HG03442 (cell line): ENCODE measurements around the gene HGS.

ENCODE experiments used
- ATAC-seq: cut with Tn5 transposase; IDR thresholded peaks from one replicate; pipeline ENCODE4 v1.9.1; 2021; ENCODE audit warnings: mild to moderate bottlenecking, moderate library complexity; ENCODE audit not compliant: unreplicated experiment

The HGS gene

GRCh38 chr17:81740395-81740961, 56.7 kb downstream of the HGS start:
- ATAC-seq, result no peak

- no peak for ATAC-seq
These were observed 57.3 kb downstream of the HGS start for GRCh38 chr17:81741049-81741593.

GRCh38 chr17:81741594-81742452, 58.0 kb downstream of the HGS start:
- ATAC-seq, result no peak
